Measurements from ENCODE around the gene ARHGEF10L. TPM values are rescaled to one million over a fixed set of nuclear protein-coding genes. Genes with fewer than 3 reads are reported as not detected.

Gene ARHGEF10L
- total RNA-seq, 1 experiment from 2014 or later, result 11.2 TPM

DNA sequence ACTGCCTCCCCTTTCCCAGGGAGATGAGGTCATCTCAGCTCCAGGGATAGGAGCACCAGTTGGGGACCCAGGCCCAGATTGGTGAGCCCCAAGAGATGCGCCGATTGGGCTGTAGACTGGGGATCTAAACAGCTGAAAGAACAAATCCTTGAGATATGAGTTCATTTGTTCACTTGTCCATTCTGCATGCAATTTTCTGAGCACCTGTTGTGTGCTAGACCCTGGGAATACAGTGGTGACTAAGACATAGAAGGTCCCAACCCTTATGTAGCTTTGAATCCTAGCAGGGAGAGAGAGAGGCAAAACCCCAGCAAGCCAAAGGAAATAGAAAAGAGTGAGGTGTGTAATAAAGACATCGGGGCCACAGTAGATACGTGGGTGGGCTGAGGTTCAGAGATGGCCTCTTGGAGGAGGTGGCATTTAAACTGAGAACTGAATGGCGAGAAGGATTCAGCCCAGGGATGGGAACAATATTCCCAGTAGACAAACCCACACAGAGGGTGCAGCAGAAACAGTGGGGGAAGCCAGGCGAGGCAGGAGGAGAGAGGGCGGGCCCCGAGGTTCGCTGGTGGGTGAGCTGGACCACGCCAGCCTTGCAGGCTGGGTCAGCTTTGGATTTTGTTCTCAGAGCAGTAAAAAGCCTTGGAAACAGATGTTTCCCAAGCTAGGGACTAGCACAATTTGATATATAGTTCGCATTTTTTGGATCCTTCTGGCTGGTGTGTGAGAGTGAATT, 110.0 kb downstream of the ARHGEF10L start:
- intact Hi-C loops (cut with micrococcal nuclease), result loop anchor here (5.0 kb wide), 1 partner anchor 453 kb away; no protein-coding TSS in a partner anchor
- H3K27ac ChIP-seq (ENCODE audit: low read length), result no peak overlapping the region
- H2AFZ ChIP-seq (ENCODE audit: low read length), result no peak overlapping the region
- ChIA-PET POLR2A (ENCODE audit: unreplicated experiment) (no interaction called here), CTCF (no interaction called here)
- H3K79me2 ChIP-seq (ENCODE audit: low read length), result no peaks in the 10 kb centered on the region
- no peak overlapping the region for H3K4me2 ChIP-seq (ENCODE audit: low read length)
- no peaks in the 10 kb centered on the region for H3K9me2 ChIP-seq (replicated peaks; ENCODE audit: low read length)
- no peak for ATAC-seq
- no peak for TF ChIP-seq EZH2 (IDR thresholded peaks at IDR 0.05; ENCODE audit: low read length, unreplicated experiment)
- TF ChIP-seq EZH2phosphoT487 (IDR thresholded peaks at IDR 0.05; ENCODE audit: borderline replicate concordance, low read length), result no peak
- TF ChIP-seq, protein P1, sequence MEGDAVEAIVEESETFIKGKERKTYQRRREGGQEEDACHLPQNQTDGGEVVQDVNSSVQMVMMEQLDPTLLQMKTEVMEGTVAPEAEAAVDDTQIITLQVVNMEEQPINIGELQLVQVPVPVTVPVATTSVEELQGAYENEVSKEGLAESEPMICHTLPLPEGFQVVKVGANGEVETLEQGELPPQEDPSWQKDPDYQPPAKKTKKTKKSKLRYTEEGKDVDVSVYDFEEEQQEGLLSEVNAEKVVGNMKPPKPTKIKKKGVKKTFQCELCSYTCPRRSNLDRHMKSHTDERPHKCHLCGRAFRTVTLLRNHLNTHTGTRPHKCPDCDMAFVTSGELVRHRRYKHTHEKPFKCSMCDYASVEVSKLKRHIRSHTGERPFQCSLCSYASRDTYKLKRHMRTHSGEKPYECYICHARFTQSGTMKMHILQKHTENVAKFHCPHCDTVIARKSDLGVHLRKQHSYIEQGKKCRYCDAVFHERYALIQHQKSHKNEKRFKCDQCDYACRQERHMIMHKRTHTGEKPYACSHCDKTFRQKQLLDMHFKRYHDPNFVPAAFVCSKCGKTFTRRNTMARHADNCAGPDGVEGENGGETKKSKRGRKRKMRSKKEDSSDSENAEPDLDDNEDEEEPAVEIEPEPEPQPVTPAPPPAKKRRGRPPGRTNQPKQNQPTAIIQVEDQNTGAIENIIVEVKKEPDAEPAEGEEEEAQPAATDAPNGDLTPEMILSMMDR (conservative IDR thresholded peaks at IDR 0.05; ENCODE audit: low read depth, low read length), result no peak
- no peaks in the 10 kb centered on the region for H4K20me1 ChIP-seq (ENCODE audit: low read length)
- no peaks in the 10 kb centered on the region for H3K27me3 ChIP-seq (ENCODE audit: low read length)
- H3F3A ChIP-seq (ENCODE audit: low read length, unreplicated experiment), result no peaks in the 10 kb centered on the region
- no peaks in the 10 kb centered on the region for H3K9me3 ChIP-seq (ENCODE audit: low read length)
- no peak for DNase-seq
- H3K4me1 ChIP-seq (ENCODE audit: insufficient read depth, low read length), result no peaks in the 10 kb centered on the region
- no peaks in the 10 kb centered on the region for H3K36me3 ChIP-seq (ENCODE audit: low read depth, low read length)
- no peak overlapping the region for H3K4me3 ChIP-seq (ENCODE audit: low read length)
- no TSS peak for BruUV-seq (replicated peaks)
- no peak overlapping the region for H3K9ac ChIP-seq (ENCODE audit: low read length)

DNA sequence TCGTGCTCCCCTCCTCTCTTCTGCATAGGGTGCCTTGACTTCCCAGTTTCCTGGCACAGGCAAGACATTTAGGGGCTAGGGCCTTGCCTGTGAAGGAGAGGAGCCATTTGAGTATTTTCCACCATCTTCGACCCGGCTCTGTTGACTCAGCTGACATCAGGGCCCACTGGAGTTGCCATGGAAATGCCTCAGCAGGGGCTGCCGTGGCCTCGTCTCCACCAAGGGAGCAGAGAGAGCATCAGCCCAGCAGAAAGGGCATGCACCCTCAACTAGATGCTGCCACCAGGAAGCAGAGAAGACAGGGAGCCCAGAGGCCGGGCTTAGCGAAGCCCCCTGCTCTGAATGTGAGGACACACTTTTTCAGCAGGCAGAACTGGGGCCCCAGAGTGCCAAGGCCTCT, 113.8 kb downstream of the ARHGEF10L start:
- no peaks in the 10 kb centered on the region for H3K9me3 ChIP-seq (ENCODE audit: low read length)
- no peaks in the 10 kb centered on the region for H3K27me3 ChIP-seq (ENCODE audit: low read length)
- ATAC-seq, result no peak
- H3K9ac ChIP-seq (ENCODE audit: low read length), result no peak overlapping the region
- no peak overlapping the region for H3K4me3 ChIP-seq (ENCODE audit: low read length)
- no peaks in the 10 kb centered on the region for H3F3A ChIP-seq (ENCODE audit: low read length, unreplicated experiment)
- no peaks in the 10 kb centered on the region for H3K4me1 ChIP-seq (ENCODE audit: insufficient read depth, low read length)
- no peak overlapping the region for H3K27ac ChIP-seq (ENCODE audit: low read length)
- BruUV-seq (replicated peaks), result no TSS peak
- TF ChIP-seq, protein P1 (conservative IDR thresholded peaks at IDR 0.05; ENCODE audit: low read depth, low read length), result no peak
- TF ChIP-seq EZH2phosphoT487 (IDR thresholded peaks at IDR 0.05; ENCODE audit: borderline replicate concordance, low read length) (no peak), EZH2 (IDR thresholded peaks at IDR 0.05; ENCODE audit: low read length, unreplicated experiment) (no peak)
- H2AFZ ChIP-seq (ENCODE audit: low read length), result no peak overlapping the region
- ChIA-PET POLR2A (ENCODE audit: unreplicated experiment) (no interaction called here), CTCF (no interaction called here)
- no peaks in the 10 kb centered on the region for H3K9me2 ChIP-seq (replicated peaks; ENCODE audit: low read length)
- intact Hi-C loops (cut with micrococcal nuclease), result loop anchor here (5.0 kb wide), 1 partner anchor 449 kb away; no protein-coding TSS in a partner anchor
- H3K79me2 ChIP-seq (ENCODE audit: low read length), result no peaks in the 10 kb centered on the region
- H3K36me3 ChIP-seq (ENCODE audit: low read depth, low read length), result no peaks in the 10 kb centered on the region
- no peak for DNase-seq
- no peak overlapping the region for H3K4me2 ChIP-seq (ENCODE audit: low read length)
- no peaks in the 10 kb centered on the region for H4K20me1 ChIP-seq (ENCODE audit: low read length)

DNA sequence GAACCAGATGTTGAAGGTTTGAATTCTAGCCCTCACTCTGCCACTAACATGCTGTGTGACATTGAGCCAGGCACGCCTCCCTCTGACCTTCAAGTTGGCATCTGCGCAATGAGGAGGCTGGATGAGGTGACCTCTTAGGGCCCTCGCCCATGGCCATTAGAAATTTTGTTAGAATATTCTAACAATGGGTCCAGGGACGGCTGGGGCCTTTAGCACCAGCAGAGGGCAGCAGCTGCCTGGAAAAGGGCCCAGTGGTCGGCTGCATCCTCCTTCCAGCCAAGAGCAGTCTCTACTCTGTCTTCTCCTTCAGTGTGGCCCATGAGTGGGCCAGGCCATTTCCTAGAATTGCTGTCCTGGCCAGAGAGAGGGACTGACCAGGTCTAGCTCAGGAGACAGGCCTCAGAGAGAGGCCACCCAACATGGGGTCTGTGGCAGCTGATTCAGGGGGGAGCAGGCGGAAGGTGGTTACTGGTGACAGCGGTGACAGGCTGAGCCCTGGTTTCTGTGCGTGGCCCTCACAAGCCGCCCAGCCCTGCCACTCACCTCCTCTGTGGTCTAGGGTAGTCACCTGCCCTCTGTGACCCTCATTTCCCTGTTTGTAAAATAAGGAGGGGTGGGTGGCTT, 114.3 kb downstream of the ARHGEF10L start:
- no peaks in the 10 kb centered on the region for H3K4me1 ChIP-seq (ENCODE audit: insufficient read depth, low read length)
- ChIA-PET POLR2A (ENCODE audit: unreplicated experiment) (no interaction called here), CTCF (no interaction called here)
- H3F3A ChIP-seq (ENCODE audit: low read length, unreplicated experiment), result no peaks in the 10 kb centered on the region
- no peak overlapping the region for H3K4me2 ChIP-seq (ENCODE audit: low read length)
- no TSS peak for BruUV-seq (replicated peaks)
- H3K36me3 ChIP-seq (ENCODE audit: low read depth, low read length), result no peaks in the 10 kb centered on the region
- DNase-seq, result peak; percentile 58
- H3K9me3 ChIP-seq (ENCODE audit: low read length), result no peaks in the 10 kb centered on the region
- no peak overlapping the region for H3K27ac ChIP-seq (ENCODE audit: low read length)
- no peak overlapping the region for H3K9ac ChIP-seq (ENCODE audit: low read length)
- H4K20me1 ChIP-seq (ENCODE audit: low read length), result no peaks in the 10 kb centered on the region
- TF ChIP-seq EZH2 (IDR thresholded peaks at IDR 0.05; ENCODE audit: low read length, unreplicated experiment) (no peak), EZH2phosphoT487 (IDR thresholded peaks at IDR 0.05; ENCODE audit: borderline replicate concordance, low read length) (no peak)
- TF ChIP-seq, protein P1 (conservative IDR thresholded peaks at IDR 0.05; ENCODE audit: low read depth, low read length), result peak; percentile 90
- peak; percentile 93 for ATAC-seq
- no peak overlapping the region for H2AFZ ChIP-seq (ENCODE audit: low read length)
- H3K79me2 ChIP-seq (ENCODE audit: low read length), result no peaks in the 10 kb centered on the region
- intact Hi-C loops (cut with micrococcal nuclease), result loop anchor here (5.0 kb wide), 1 partner anchor 448 kb away; no protein-coding TSS in a partner anchor
- H3K4me3 ChIP-seq (ENCODE audit: low read length), result no peak overlapping the region
- no peaks in the 10 kb centered on the region for H3K9me2 ChIP-seq (replicated peaks; ENCODE audit: low read length)
- H3K27me3 ChIP-seq (ENCODE audit: low read length), result no peaks in the 10 kb centered on the region

All from PC-3 (cell line).